OCI-LY3 (cell line): ENCODE measurements around the gene SLC25A2.
A peak's percentile ranks its signal among the peaks of the same experiment; 100 is the strongest.

ENCODE experiments used
- H2AFZ ChIP-seq: fragments of 200-600, 300-600 bp; shearing (Covaris generic); 2 replicates; pipeline ENCODE4 v1.6.0; 2014; ENCODE audit warnings: antibody characterized with exemption, low read depth, low read length
- H3K27ac ChIP-seq: fragments of 200-600, 300-600 bp; sonication (generic); 2 replicates; pipeline ENCODE4 v1.5.1; 2014; ENCODE audit warnings: mild to moderate bottlenecking, low read length, moderate library complexity, mixed read lengths
- H3K27me3 ChIP-seq: fragments of 200-600, 300-600 bp; sonication (generic); 2 replicates; pipeline ENCODE4 v1.6.1; 2014; ENCODE audit warnings: low read depth, low read length, mixed read lengths
- H3K36me3 ChIP-seq: fragments of 200-600, 300-600 bp; sonication (generic); replicated peaks from 2 replicates; pipeline ENCODE3; 2014; ENCODE audit warnings: low read depth, low read length, mixed read lengths
- H3K4me1 ChIP-seq: fragments of 300-600, 200-600 bp; sonication (generic); 2 replicates; pipeline ENCODE4 v1.6.1; 2014; ENCODE audit warnings: low read length, mixed read lengths
- H3K4me2 ChIP-seq: fragments of 200-600, 300-600 bp; sonication (generic); 2 replicates; pipeline ENCODE4 v1.6.1; 2014; ENCODE audit warnings: low read length, mixed read lengths
- H3K4me3 ChIP-seq: fragments of 300-600, 200-600 bp; sonication (generic); 2 replicates; pipeline ENCODE4 v1.5.1; 2014; ENCODE audit warnings: antibody characterized with exemption, mild to moderate bottlenecking, low read length, moderate library complexity
- H3K79me2 ChIP-seq: fragments of 300-600, 200-600 bp; shearing (Covaris generic); 2 replicates; pipeline ENCODE4 v1.6.1; 2014; ENCODE audit warnings: mild to moderate bottlenecking, low read length, mixed read lengths
- H3K9ac ChIP-seq: fragments of 300-600, 200-600 bp; shearing (Covaris generic); 2 replicates; pipeline ENCODE4 v1.6.0; 2014; ENCODE audit warnings: mild to moderate bottlenecking, low read length, moderate library complexity
- H3K9me3 ChIP-seq: fragments of 200-600, 300-600 bp; shearing (Covaris generic); 2 replicates; pipeline ENCODE4 v1.6.1; 2014; ENCODE audit warnings: low read length, mixed read lengths; ENCODE audit not compliant: insufficient read depth
- H4K20me1 ChIP-seq: fragments of 200-600, 300-600 bp; sonication (generic); 2 replicates; pipeline ENCODE4 v1.6.1; 2016; ENCODE audit warnings: low read length, mixed read lengths; ENCODE audit not compliant: insufficient read depth
- EZH2phosphoT487 ChIP-seq: fragments of 200-600 bp; shearing (Covaris generic); IDR thresholded peaks from 2 replicates; pipeline ENCODE4 v1.6.1; 2018; ENCODE audit warnings: antibody characterized with exemption, mixed run types, low read depth
- TF ChIP-seq, protein P1 (sequence below): fragments of 200-600, 300-600 bp; sonication (generic); IDR thresholded peaks from 2 replicates; pipeline ENCODE4 v1.5.1; 2014; ENCODE audit warnings: antibody characterized with exemption, low read length, low read depth

The SLC25A2 gene

DNA sequence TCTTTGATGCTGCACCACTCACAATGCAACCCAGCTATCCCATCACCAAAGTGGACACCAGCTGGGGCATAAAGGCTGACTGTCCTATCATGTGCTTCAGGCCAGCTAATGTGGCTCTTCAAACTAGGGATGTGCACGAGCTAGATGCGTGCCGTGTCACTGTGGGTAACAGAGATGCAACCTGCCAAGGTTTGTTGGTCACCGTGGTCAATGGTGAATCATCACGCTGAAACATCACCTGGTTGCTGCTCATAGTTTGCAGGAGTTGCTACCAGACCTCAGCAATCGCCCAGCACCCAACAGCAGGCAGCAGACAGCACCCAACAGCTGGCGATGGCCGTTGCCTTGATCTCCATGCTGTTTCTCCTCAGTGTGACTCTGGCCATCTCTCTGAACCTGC is 24.4 kb upstream of the SLC25A2 start:
- Histone ChIP-seq H4K20me1 (no peaks in the 10 kb centered on the region), H3K4me1 (peaks cover 3% of the 10 kb centered on the region; the same call in 1 of the 2 replicates), H3K9me3 (no peaks in the 10 kb centered on the region), H3K4me3 (no peak overlapping the region), H3K36me3 (no peaks in the 10 kb centered on the region), H3K79me2 (no peaks in the 10 kb centered on the region), H3K4me2 (no peak overlapping the region), H3K27ac (no peak overlapping the region), H3K27me3 (no peaks in the 10 kb centered on the region), H2AFZ (no peak overlapping the region), H3K9ac (no peak overlapping the region)
- TF ChIP-seq, protein P1, sequence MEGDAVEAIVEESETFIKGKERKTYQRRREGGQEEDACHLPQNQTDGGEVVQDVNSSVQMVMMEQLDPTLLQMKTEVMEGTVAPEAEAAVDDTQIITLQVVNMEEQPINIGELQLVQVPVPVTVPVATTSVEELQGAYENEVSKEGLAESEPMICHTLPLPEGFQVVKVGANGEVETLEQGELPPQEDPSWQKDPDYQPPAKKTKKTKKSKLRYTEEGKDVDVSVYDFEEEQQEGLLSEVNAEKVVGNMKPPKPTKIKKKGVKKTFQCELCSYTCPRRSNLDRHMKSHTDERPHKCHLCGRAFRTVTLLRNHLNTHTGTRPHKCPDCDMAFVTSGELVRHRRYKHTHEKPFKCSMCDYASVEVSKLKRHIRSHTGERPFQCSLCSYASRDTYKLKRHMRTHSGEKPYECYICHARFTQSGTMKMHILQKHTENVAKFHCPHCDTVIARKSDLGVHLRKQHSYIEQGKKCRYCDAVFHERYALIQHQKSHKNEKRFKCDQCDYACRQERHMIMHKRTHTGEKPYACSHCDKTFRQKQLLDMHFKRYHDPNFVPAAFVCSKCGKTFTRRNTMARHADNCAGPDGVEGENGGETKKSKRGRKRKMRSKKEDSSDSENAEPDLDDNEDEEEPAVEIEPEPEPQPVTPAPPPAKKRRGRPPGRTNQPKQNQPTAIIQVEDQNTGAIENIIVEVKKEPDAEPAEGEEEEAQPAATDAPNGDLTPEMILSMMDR: no peak
- TF ChIP-seq EZH2phosphoT487: no peak

DNA sequence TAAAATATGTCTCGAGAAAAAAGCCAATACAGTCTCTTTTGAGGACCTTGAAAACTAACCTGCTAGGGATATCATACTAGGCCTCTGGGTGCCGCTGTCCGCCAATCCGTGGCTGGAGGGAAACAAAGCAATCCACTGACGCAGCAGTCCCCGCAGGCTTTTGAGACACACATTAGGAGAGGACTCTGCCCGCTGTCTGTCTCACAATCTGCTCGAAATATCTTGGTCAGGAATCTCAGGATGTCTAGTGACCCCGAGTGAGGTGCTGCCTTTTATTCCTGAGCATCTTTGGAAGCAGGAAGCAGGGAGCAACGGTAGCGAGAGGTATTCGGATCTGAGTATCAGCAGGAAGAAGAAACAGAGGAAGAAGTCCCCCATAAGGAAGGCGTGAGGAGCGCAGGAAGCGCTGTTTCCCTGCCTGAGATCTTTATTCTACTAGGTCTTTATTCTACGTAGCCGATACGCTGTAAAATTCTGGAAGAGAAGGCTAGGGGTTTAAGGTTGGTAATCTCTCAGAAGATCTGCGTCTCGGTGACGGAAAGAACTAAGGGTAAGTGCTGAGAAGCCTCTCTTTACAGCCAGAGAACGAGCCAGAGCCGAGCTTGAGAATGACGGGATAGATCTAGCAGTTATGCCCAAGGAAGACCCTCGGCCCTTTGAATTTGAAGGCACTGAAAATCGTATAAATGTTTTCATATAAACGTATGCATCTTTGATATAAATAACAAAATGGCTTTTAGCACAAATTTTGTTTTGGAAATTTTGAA is 22.4 kb upstream of the SLC25A2 start:
- Histone ChIP-seq H3K4me2 (peak overlapping the region; percentile 90), H3K27ac (no peak overlapping the region)
- no peak for TF ChIP-seq EZH2phosphoT487
- TF ChIP-seq, protein P1: peak; percentile 57

DNA sequence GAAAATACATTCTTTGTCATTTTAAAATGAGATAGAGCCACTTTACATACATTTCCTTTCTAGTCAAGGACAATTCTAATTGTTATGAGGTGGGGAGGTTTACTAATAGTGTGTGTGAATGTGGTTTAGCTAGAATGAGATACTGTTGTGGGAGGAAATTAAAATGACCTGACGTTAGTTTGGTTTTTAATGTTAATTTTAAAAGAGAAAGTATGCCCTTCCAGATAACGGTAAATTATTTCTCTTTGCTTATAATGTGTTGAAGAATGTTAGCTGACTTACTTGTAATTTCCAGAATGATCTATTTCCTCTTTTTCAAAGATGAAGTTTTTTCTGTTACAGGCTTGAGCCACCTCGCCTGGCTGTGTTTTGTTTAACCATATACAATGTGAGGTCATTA is 18.4 kb upstream of the SLC25A2 start:
- no peaks in the 10 kb centered on the region for H4K20me1 ChIP-seq
- peaks cover 25% of the 10 kb centered on the region for H3K36me3 ChIP-seq
- no peak overlapping the region for H3K9ac ChIP-seq
- H2AFZ ChIP-seq: no peak overlapping the region
- TF ChIP-seq, protein P1: no peak
- TF ChIP-seq EZH2phosphoT487: no peak
- peaks cover 26% of the 10 kb centered on the region; the same call in 1 of the 2 replicates for H3K9me3 ChIP-seq
- peak overlapping the region; percentile 43 for H3K4me3 ChIP-seq
- H3K27me3 ChIP-seq: no peaks in the 10 kb centered on the region
- peak overlapping the region; percentile 55 for H3K4me2 ChIP-seq
- H3K79me2 ChIP-seq: peaks cover 30% of the 10 kb centered on the region
- peaks cover 27% of the 10 kb centered on the region for H3K4me1 ChIP-seq
- H3K27ac ChIP-seq: peak overlapping the region; percentile 69

More for the DNA sequence above, 22.4 kb upstream of the SLC25A2 start:
- no peaks in the 10 kb centered on the region for H3K27me3 ChIP-seq
- peak overlapping the region; percentile 84 for H3K9ac ChIP-seq
- no peaks in the 10 kb centered on the region for H3K36me3 ChIP-seq
- H4K20me1 ChIP-seq: no peaks in the 10 kb centered on the region
- peak overlapping the region; percentile 90 for H3K4me3 ChIP-seq
- H2AFZ ChIP-seq: peak overlapping the region; percentile 94
- H3K79me2 ChIP-seq: no peaks in the 10 kb centered on the region
- H3K4me1 ChIP-seq: peaks cover 17% of the 10 kb centered on the region
- 0 out of 2 replicates have a peak, but pooled peaks cover 5% of the 10 kb centered on the region for H3K9me3 ChIP-seq

DNA sequence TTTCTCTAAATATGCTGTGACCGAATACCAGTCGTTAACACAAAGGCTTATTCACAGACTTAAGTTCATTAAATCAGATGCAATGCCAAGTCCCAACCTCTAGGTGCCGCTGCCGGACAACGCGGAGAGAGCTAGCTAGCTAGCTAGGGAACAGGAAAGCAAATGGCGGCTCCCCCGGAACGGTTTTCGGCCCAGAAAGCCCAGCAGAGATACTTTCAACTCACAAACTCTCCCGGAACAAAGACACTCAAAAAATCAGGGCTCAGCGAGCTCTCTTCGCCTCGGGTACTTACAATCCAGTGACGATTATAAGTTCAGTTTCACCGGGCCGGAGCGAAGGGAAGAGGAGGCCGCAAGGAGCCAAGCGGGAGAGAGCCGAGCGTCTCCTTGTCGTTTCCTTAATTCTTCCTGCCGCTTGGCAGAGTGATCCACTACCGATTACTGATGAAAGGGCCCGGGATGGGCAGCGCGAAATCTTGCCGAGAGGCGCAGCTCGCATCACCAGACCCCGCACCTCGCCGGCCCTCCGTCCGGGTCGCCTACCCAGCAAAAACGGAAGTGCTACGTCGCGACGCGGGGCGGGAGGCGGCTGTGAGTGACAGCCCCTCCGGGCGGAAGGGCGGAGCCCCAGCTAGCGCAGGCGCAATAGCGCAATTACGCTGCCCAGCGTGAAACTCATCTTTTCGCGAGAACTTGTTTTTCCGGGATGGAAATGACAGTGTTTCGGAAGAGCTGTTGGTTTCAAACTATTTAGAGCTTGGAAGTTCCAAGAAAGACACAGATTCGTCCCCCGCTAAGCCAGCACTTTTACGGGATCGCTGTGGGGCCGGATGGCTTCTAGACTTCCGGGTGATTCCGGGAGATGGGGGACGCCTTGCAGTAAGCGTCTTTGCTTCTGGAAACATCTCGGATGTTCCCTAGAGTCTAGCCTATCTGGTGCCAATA is 16.6 kb upstream of the SLC25A2 start, which contains the start of gene TAF7:
TAF7 (minus strand) TSS at position 560 of the 945 bp plus-strand sequence. CDS start 740 bp downstream, outside the sequence.
- Histone ChIP-seq H3K79me2 (peaks cover 41% of the 10 kb centered on the region), H3K4me1 (peaks cover 25% of the 10 kb centered on the region), H3K9ac (peak within 1 kb of the TSS; percentile 94), H3K36me3 (peaks cover 35% of the 10 kb centered on the region), H3K4me3 (peak within 1 kb of the TSS; percentile 97), H2AFZ (peak within 1 kb of the TSS; percentile 93; the same call in 1 of the 2 replicates), H3K4me2 (peak within 1 kb of the TSS; percentile 78), H3K27me3 (no peaks in the 10 kb centered on the region), H4K20me1 (no peaks in the 10 kb centered on the region), H3K27ac (peak within 1 kb of the TSS; percentile 85), H3K9me3 (peaks cover 30% of the 10 kb centered on the region; the same call in 1 of the 2 replicates)
- TF ChIP-seq EZH2phosphoT487: no peak
- TF ChIP-seq, protein P1: peak; percentile 67
